GM12875 (cell line): Measurements from ENCODE around the gene CARD11.
A peak's percentile ranks its signal among the peaks of the same experiment; 100 is the strongest.

Experiments used
- H3K4me3 ChIP-seq: one replicate; pipeline ENCODE4 v1.5.1; 2011; ENCODE audit warnings: low read depth, low read length, control low read depth
- TF ChIP-seq, protein P1 (sequence below): IDR thresholded peaks from 2 replicates; pipeline ENCODE4 v1.5.1; 2011; ENCODE audit warnings: low read depth, mild to moderate bottlenecking, control low read depth, inconsistent platforms, low read length, moderate library complexity, borderline replicate concordance; ENCODE audit not compliant: insufficient read depth

The CARD11 gene

DNA sequence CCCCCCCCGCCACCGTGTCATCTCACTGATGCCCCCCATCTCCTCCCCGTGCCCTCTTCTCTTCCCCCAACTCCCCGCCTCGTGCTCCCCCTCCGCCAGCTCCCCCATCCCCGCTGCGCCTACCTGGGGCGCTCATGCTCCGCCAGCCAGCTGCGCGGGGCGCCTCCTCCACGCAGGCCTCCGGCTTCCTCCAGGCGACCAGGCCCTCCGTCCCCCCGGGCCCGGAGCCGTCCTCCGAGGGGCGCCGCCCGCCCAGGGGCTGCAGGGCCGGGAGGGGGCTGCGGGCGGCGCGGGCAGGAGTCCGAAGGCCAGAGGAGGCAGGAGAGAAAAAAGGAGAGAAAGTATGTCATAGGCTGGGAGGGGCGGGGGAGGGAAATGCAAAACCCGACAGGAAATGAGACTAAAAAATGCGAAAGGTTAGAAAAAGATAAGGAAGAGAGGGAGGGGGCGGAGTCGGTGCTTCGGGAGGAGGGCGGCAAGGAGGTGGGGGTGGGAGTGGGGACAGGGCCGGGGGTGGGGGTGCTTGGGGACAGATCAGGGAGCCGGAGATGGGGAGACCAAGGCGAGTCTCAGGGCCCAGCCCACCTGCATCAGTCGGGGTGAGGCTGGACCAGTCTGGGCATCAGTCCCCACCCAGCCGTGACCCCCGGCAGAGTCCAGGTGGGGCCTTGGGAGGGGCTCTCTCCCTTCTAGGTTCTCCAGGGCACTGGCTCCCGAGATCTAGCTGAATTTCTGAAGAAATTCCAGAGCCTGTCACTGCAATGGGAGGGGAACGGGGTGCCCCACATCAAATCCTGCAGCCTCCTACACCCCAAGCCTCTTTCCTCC, at the start of gene CARD11:
CARD11 (minus strand) TSS at position 324 of the 828 bp plus-strand sequence. CDS start 85,361 bp downstream, outside the sequence.
- peak within 1 kb of the TSS; percentile 78 for H3K4me3 ChIP-seq
- TF ChIP-seq, protein P1, sequence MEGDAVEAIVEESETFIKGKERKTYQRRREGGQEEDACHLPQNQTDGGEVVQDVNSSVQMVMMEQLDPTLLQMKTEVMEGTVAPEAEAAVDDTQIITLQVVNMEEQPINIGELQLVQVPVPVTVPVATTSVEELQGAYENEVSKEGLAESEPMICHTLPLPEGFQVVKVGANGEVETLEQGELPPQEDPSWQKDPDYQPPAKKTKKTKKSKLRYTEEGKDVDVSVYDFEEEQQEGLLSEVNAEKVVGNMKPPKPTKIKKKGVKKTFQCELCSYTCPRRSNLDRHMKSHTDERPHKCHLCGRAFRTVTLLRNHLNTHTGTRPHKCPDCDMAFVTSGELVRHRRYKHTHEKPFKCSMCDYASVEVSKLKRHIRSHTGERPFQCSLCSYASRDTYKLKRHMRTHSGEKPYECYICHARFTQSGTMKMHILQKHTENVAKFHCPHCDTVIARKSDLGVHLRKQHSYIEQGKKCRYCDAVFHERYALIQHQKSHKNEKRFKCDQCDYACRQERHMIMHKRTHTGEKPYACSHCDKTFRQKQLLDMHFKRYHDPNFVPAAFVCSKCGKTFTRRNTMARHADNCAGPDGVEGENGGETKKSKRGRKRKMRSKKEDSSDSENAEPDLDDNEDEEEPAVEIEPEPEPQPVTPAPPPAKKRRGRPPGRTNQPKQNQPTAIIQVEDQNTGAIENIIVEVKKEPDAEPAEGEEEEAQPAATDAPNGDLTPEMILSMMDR: no peak

- TF ChIP-seq, protein P1: no peak
- no peak overlapping the region for H3K4me3 ChIP-seq
Measured at GRCh38 chr7:3092468-3092867, 48.8 kb upstream of the CARD11 start.

DNA sequence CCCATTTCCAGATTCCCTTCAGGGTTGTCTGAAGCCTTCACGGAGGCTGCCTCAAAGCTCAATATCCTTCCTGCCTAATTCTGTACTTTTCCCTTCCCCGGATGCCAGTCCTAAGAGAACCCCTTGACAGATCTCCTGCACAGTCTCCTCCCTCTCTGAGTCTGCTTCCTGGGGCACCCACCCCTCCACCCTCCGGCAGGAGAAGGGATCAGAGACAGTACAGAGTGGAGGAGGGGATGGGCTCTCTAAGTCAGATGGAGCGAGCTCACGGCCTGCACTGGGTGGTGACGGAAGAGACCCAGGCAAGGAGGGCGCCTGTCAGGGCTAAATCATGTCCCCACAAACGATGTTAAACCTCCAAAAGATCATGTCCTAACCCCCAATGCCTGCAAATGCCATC, 48.0 kb upstream of the CARD11 start:
- no peak overlapping the region for H3K4me3 ChIP-seq
- TF ChIP-seq, protein P1: no peak

- TF ChIP-seq, protein P1: peak; percentile 68
- no peak overlapping the region for H3K4me3 ChIP-seq
Measured at GRCh38 chr7:3089493-3089892, 45.8 kb upstream of the CARD11 start.

DNA sequence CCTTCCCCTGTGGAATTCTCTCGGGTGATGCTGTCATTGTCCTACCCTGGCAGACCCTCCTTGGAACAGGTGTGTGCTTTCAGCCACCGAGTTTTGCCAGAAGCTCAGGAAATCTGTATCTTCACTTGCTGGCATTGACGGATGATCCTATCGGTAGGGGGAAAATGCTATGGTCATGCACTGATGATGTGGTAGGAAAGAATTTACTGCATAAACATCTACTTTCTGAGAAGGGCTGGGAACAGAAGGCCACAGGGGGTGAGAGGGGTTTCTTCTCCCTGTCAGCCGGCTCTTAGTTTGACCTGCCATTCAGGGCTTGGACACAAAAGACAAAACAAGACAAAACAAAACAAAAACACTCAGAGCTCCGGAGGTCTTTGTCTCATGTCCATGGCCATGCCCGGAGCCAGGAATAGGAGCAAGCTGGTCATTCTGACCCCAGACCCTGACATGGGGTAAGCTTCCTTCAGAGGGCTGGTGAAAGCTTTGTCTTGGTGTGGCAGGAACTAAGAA, 43.6 kb upstream of the CARD11 start:
- TF ChIP-seq, protein P1: no peak
- H3K4me3 ChIP-seq: no peak overlapping the region

DNA sequence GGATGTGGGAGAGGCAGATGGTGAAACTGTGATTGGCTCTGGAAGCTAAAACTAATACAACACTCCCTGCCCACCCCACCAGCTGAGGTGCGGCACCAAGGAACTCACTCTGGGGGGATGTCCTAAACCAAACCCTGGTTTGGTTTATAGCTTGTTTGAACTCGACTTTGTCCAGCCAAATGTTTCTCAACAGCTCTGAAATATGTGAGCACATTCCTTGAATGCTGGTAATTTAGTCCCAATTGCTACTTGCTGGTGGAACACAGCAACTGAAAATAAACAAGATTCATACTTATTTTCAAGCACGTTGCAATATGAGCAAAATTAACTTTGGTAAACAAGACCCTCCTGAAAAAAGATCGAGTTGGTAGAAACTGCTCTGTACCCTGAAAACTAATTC, 39.7 kb upstream of the CARD11 start:
- no peak overlapping the region for H3K4me3 ChIP-seq
- TF ChIP-seq, protein P1: no peak

- no peak overlapping the region for H3K4me3 ChIP-seq
- TF ChIP-seq, protein P1: no peak
Measured at GRCh38 chr7:3082831-3083230, 39.2 kb upstream of the CARD11 start.
